ENCODE data around the gene BCDIN3D.

GRCh38 chr12:49871263-49871561, 28.3 kb upstream of the BCDIN3D start:
- TF ChIP-seq CTCF (IDR thresholded peaks at IDR 0.05; ENCODE audit: low read depth, low read length, poor library complexity, severe bottlenecking) (no peak), EZH2phosphoT487 (IDR thresholded peaks at IDR 0.05; ENCODE audit: borderline replicate concordance, low read length) (no peak)

All from DOHH2 (cell line).